ENCODE measurements around the gene UBE3B. TPM values are rescaled to one million over a fixed set of nuclear protein-coding genes. Genes with fewer than 3 reads are reported as not detected.

The UBE3B gene
- total and polyA plus RNA-seq, 2 donors (not counting 1 experiment from before 2014, with no cell fraction given): 27.2 to 52.1 TPM

DNA sequence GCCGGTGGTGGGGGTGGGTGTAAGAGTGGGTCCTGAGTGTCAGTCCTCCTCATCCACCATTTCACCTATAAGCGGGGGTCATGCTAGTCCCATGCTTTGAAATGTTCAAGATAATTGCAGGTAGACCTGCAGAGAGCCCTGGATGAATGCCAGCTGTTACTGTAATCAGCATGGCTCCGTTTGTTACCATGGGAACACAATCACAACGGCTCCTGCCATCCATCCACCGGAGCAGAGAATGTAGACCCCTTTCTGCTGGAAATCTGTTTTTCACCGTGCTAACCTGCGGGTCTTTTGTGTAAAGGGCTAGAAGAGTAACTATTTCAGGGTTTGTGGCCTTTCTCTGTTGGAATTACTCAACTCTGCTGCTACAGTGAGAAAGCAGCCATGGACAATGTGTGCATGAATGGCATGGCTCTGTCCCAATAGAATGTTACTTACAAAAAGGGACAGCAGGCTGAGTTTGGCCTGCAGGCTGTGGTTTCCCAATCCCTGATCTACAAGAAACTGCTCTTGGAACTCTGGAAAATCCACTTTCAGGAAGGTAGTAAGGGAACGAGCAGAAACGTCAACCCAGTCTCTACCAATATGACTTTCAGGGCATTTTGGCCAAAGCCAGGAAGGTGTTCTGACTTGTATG lies 36.5 kb upstream of the UBE3B start:
- CTCF ChIA-PET: no interaction called here
- no peak overlapping the region for H3K27ac ChIP-seq (ENCODE audit: low read length in 2 of 2)
- no peak overlapping the region for H2AFZ ChIP-seq (ENCODE audit: insufficient read depth, low read depth, low read length, poor library complexity, severe bottlenecking)
- 93% methylated on average over 5 of the region's 9 CpGs for WGBS (ENCODE audit: insufficient coverage)
- no peak for ATAC-seq (ENCODE audit: low read depth)
- intact Hi-C loops (cut with micrococcal nuclease): no loop called here
- H3K4me2 ChIP-seq (replicated peaks; ENCODE audit: low read depth, low read length, poor library complexity, severe bottlenecking): no peak overlapping the region
- H3K4me1 ChIP-seq (ENCODE audit: control insufficient read depth in 2 of 2, insufficient read depth in 2 of 2, low read length in 2 of 2): no peaks in the 10 kb centered on the region
- TF ChIP-seq, protein P1, sequence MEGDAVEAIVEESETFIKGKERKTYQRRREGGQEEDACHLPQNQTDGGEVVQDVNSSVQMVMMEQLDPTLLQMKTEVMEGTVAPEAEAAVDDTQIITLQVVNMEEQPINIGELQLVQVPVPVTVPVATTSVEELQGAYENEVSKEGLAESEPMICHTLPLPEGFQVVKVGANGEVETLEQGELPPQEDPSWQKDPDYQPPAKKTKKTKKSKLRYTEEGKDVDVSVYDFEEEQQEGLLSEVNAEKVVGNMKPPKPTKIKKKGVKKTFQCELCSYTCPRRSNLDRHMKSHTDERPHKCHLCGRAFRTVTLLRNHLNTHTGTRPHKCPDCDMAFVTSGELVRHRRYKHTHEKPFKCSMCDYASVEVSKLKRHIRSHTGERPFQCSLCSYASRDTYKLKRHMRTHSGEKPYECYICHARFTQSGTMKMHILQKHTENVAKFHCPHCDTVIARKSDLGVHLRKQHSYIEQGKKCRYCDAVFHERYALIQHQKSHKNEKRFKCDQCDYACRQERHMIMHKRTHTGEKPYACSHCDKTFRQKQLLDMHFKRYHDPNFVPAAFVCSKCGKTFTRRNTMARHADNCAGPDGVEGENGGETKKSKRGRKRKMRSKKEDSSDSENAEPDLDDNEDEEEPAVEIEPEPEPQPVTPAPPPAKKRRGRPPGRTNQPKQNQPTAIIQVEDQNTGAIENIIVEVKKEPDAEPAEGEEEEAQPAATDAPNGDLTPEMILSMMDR (IDR thresholded peaks at IDR 0.05): no peak
- TF ChIP-seq EZH2 (IDR thresholded peaks at IDR 0.05; ENCODE audit: borderline replicate concordance, insufficient read depth, low read depth, low read length, poor library complexity, severe bottlenecking): no peak
- H4K20me1 ChIP-seq (ENCODE audit: control insufficient read depth, insufficient read depth, low read length, poor library complexity, severe bottlenecking): no peaks in the 10 kb centered on the region
- Mint-ChIP-seq H3K27ac (no peak overlapping the region), H3K27me3 (no peaks in the 10 kb centered on the region), H3K9me3 (ENCODE audit: insufficient read depth) (no peaks in the 10 kb centered on the region), H3K4me1 (no peaks in the 10 kb centered on the region), H3K4me3 (no peak overlapping the region)
- H3K27me3 ChIP-seq (replicated peaks in 1 of 4; ENCODE audit: control extremely low read depth in 1 of 4, control insufficient read depth in 3 of 4, insufficient read depth in 4 of 4, low read length in 3 of 4): no peaks in the 10 kb centered on the region
- DNase-seq: no peak
- no peaks in the 10 kb centered on the region for H3K9me3 ChIP-seq (ENCODE audit: control extremely low read depth in 1 of 3, control insufficient read depth in 2 of 3, insufficient read depth in 1 of 3, low read length in 2 of 3)
- H3K79me2 ChIP-seq (ENCODE audit: control insufficient read depth, insufficient read depth, low read length): no peaks in the 10 kb centered on the region
- no peaks in the 10 kb centered on the region for H3K36me3 ChIP-seq (replicated peaks in 1 of 2; ENCODE audit: control extremely low read depth in 1 of 2, control insufficient read depth in 1 of 2, extremely low read depth in 1 of 2, insufficient read depth in 2 of 2, low read length in 1 of 2)
- no peak overlapping the region for H3K9ac ChIP-seq (ENCODE audit: low read length)
- POLR2A ChIA-PET: no interaction called here
- no peak overlapping the region for H3K4me3 ChIP-seq (ENCODE audit: control extremely low read depth in 1 of 5, extremely low read depth in 1 of 5, insufficient read depth in 1 of 5, low read depth in 2 of 5, low read length in 4 of 5)

DNA sequence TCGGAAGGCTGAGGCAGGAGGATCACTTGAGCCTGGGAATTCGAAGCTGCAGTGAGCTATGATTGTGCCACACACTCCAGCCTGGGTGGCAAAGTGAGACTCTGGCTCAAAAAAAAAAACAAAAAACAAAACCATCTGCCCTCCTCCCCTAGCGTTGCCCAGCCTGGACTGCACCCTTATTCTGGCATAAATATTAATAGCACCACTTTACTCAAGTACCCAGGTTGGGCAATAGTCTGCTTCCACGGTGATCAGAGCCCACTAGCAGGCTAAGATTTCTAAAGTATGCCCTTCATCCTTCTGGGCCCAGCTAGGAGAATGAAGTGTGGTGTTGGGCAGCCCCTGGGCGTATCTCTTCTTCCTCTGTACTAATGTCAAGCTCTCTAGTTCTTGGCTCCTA lies 33.6 kb upstream of the UBE3B start:
- no peaks in the 10 kb centered on the region for H3K9me3 Mint-ChIP-seq (ENCODE audit: insufficient read depth)
- intact Hi-C loops (cut with micrococcal nuclease): no loop called here
- H3K27me3 Mint-ChIP-seq: no peaks in the 10 kb centered on the region
- Histone ChIP-seq H3K9me3 (ENCODE audit: control extremely low read depth in 1 of 3, control insufficient read depth in 2 of 3, insufficient read depth in 1 of 3, low read length in 2 of 3) (no peaks in the 10 kb centered on the region), H3K27me3 (replicated peaks in 1 of 4; ENCODE audit: control extremely low read depth in 1 of 4, control insufficient read depth in 3 of 4, insufficient read depth in 4 of 4, low read length in 3 of 4) (no peaks in the 10 kb centered on the region), H3K4me2 (replicated peaks; ENCODE audit: low read depth, low read length, poor library complexity, severe bottlenecking) (no peak overlapping the region), H3K36me3 (replicated peaks in 1 of 2; ENCODE audit: control extremely low read depth in 1 of 2, control insufficient read depth in 1 of 2, extremely low read depth in 1 of 2, insufficient read depth in 2 of 2, low read length in 1 of 2) (peaks cover 0 to 18% of the 10 kb centered on the region in 2 experiments), H2AFZ (ENCODE audit: insufficient read depth, low read depth, low read length, poor library complexity, severe bottlenecking) (no peak overlapping the region), H3K4me1 (ENCODE audit: control insufficient read depth in 2 of 2, insufficient read depth in 2 of 2, low read length in 2 of 2) (no peaks in the 10 kb centered on the region), H3K27ac (ENCODE audit: low read length in 2 of 2) (no peak overlapping the region), H3K4me3 (ENCODE audit: control extremely low read depth in 1 of 5, extremely low read depth in 1 of 5, insufficient read depth in 1 of 5, low read depth in 2 of 5, low read length in 4 of 5) (no peak overlapping the region), H3K9ac (ENCODE audit: low read length) (no peak overlapping the region), H4K20me1 (ENCODE audit: control insufficient read depth, insufficient read depth, low read length, poor library complexity, severe bottlenecking) (no peaks in the 10 kb centered on the region), H3K79me2 (ENCODE audit: control insufficient read depth, insufficient read depth, low read length) (no peaks in the 10 kb centered on the region)
- POLR2A ChIA-PET: no interaction called here
- no peak overlapping the region for H3K4me3 Mint-ChIP-seq
- 95% methylated on average over 5 of the region's 5 CpGs for WGBS (ENCODE audit: insufficient coverage)
- CTCF ChIA-PET: interaction anchor here (0.6 to 1.5 kb wide), 2 partner anchors 11 to 16 kb away, joined by 4 read pairs; no protein-coding TSS in a partner anchor
- no peak for DNase-seq
- no peak for ATAC-seq (ENCODE audit: low read depth)
- no peak overlapping the region for H3K27ac Mint-ChIP-seq
- H3K4me1 Mint-ChIP-seq: no peaks in the 10 kb centered on the region
- no peak for TF ChIP-seq EZH2 (IDR thresholded peaks at IDR 0.05; ENCODE audit: borderline replicate concordance, insufficient read depth, low read depth, low read length, poor library complexity, severe bottlenecking)
- TF ChIP-seq, protein P1 (IDR thresholded peaks at IDR 0.05): no peak

All from B cell (primary cell).